WTC11 (cell line): ENCODE data around the gene SLC9A9.

Source experiments
- ESRRA ChIP-seq: sonication (generic); formaldehyde crosslinking; IDR thresholded peaks from 2 replicates; pipeline ENCODE4 v1.8.1; 2022; ENCODE audit warnings: mild to moderate bottlenecking, missing genetic modification reagents, borderline replicate concordance
- HMGXB4 ChIP-seq: sonication (generic); formaldehyde crosslinking; IDR thresholded peaks from 2 replicates; pipeline ENCODE4 v1.8.1; 2023; ENCODE audit warnings: mild to moderate bottlenecking, moderate library complexity, missing genetic modification reagents
- JUN ChIP-seq: sonication (generic); formaldehyde crosslinking; IDR thresholded peaks from 2 replicates; pipeline ENCODE4 v1.8.0; 2023; ENCODE audit warnings: mild to moderate bottlenecking, missing genetic modification reagents
- KAT7 ChIP-seq: sonication (generic); formaldehyde crosslinking; IDR thresholded peaks from 2 replicates; pipeline ENCODE4 v1.8.1; 2023; ENCODE audit warnings: missing genetic modification reagents, mild to moderate bottlenecking, borderline replicate concordance
- MAX ChIP-seq: sonication (generic); formaldehyde crosslinking; IDR thresholded peaks from 2 replicates; pipeline ENCODE4 v1.8.0; 2022; ENCODE audit warnings: mild to moderate bottlenecking, missing genetic modification reagents
- NFYB ChIP-seq: sonication (generic); formaldehyde crosslinking; conservative IDR thresholded peaks from 2 replicates; pipeline ENCODE4 v1.8.0; 2022; ENCODE audit warnings: low read depth, missing genetic modification reagents
- RELA ChIP-seq: sonication (generic); formaldehyde crosslinking; IDR thresholded peaks from 2 replicates; pipeline ENCODE4 v1.8.1; 2022; ENCODE audit warnings: missing genetic modification reagents, mild to moderate bottlenecking, borderline replicate concordance
- SP1 ChIP-seq: sonication (generic); formaldehyde crosslinking; conservative IDR thresholded peaks from 2 replicates; pipeline ENCODE4 v1.8.1; 2022; ENCODE audit warnings: missing genetic modification reagents
- STAT6 ChIP-seq: sonication (generic); formaldehyde crosslinking; conservative IDR thresholded peaks from 2 replicates; pipeline ENCODE4 v1.8.1; 2023; ENCODE audit warnings: mild to moderate bottlenecking, low read depth, missing genetic modification reagents, moderate library complexity
- ZNF138 ChIP-seq: sonication (generic); formaldehyde crosslinking; conservative IDR thresholded peaks from 2 replicates; pipeline ENCODE4 v1.8.1; 2022; ENCODE audit warnings: mild to moderate bottlenecking, moderate library complexity, missing genetic modification reagents
- ZNF219 ChIP-seq: sonication (generic); formaldehyde crosslinking; IDR thresholded peaks from 2 replicates; pipeline ENCODE4 v1.8.0; 2023; ENCODE audit warnings: missing genetic modification reagents, mild to moderate bottlenecking, borderline replicate concordance
- ZNF512 ChIP-seq: sonication (generic); formaldehyde crosslinking; IDR thresholded peaks from 2 replicates; pipeline ENCODE4 v1.8.1; 2022; ENCODE audit warnings: missing genetic modification reagents, borderline replicate concordance
- TF ChIP-seq, protein P1 (sequence below): fragments of 200-600 bp; IDR thresholded peaks from 2 replicates; pipeline ENCODE4 v1.8.0; 2022; ENCODE audit warnings: antibody characterized with exemption

GRCh38 chr3:143686638-143687197 is 161.6 kb downstream of the SLC9A9 start:
- TF ChIP-seq RELA (CRISPR knock-in tag) (no peak), ZNF219 (no peak), MAX (CRISPR knock-in tag) (no peak), ESRRA (CRISPR knock-in tag) (no peak), STAT6 (CRISPR knock-in tag) (no peak), ZNF138 (CRISPR knock-in tag) (no peak), HMGXB4 (no peak), SP1 (CRISPR knock-in tag) (no peak), NFYB (CRISPR knock-in tag) (no peak), KAT7 (CRISPR knock-in tag) (no peak), JUN (CRISPR knock-in tag) (no peak), ZNF512 (CRISPR knock-in tag) (no peak)
- TF ChIP-seq, protein P1, sequence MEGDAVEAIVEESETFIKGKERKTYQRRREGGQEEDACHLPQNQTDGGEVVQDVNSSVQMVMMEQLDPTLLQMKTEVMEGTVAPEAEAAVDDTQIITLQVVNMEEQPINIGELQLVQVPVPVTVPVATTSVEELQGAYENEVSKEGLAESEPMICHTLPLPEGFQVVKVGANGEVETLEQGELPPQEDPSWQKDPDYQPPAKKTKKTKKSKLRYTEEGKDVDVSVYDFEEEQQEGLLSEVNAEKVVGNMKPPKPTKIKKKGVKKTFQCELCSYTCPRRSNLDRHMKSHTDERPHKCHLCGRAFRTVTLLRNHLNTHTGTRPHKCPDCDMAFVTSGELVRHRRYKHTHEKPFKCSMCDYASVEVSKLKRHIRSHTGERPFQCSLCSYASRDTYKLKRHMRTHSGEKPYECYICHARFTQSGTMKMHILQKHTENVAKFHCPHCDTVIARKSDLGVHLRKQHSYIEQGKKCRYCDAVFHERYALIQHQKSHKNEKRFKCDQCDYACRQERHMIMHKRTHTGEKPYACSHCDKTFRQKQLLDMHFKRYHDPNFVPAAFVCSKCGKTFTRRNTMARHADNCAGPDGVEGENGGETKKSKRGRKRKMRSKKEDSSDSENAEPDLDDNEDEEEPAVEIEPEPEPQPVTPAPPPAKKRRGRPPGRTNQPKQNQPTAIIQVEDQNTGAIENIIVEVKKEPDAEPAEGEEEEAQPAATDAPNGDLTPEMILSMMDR = no peak
